Measurements from ENCODE around the gene TRAFD1.
A peak's percentile ranks its signal among the peaks of the same experiment; 100 is the strongest.
"Not testable (repeated sequence)": the region's sequence is repeated elsewhere in the genome, so short reads cannot be mapped to it uniquely, and the experiment has no call there.

TRAFD1 gene

GRCh38 chr12:112103758-112104503 is 21.4 kb upstream of the TRAFD1 start:
- no peak for DNase-seq (ENCODE audit: low read depth, low spot score)
- Histone ChIP-seq H3K4me1 (ENCODE audit: control insufficient read depth, insufficient read depth, low read length) (no peaks in the 10 kb centered on the region), H3K27ac (ENCODE audit: low read length) (no peak overlapping the region), H3K27me3 (ENCODE audit: control insufficient read depth, insufficient read depth, low read length) (no peaks in the 10 kb centered on the region), H3K4me3 (ENCODE audit: low read length) (no peak overlapping the region), H3K9me3 (ENCODE audit: control insufficient read depth, insufficient read depth, low read length) (no peaks in the 10 kb centered on the region), H3K36me3 (ENCODE audit: control insufficient read depth, insufficient read depth, low read length) (peaks cover 3% of the 10 kb centered on the region; the same call in 1 of the 2 replicates)
- WGBS (ENCODE audit: insufficient coverage, insufficient read length) = no CpG with 5 or more reads among the region's 8 CpGs

GRCh38 chr12:112105891-112106290 is 19.5 kb upstream of the TRAFD1 start:
- no peak overlapping the region for H3K4me3 ChIP-seq (ENCODE audit: low read length)
- no CpG with 5 or more reads among the region's 3 CpGs for WGBS (ENCODE audit: insufficient coverage, insufficient read length)
- no peaks in the 10 kb centered on the region for H3K9me3 ChIP-seq (ENCODE audit: control insufficient read depth, insufficient read depth, low read length)
- H3K36me3 ChIP-seq (ENCODE audit: control insufficient read depth, insufficient read depth, low read length) = peaks cover 2% of the 10 kb centered on the region; the same call in 1 of the 2 replicates
- no peaks in the 10 kb centered on the region for H3K27me3 ChIP-seq (ENCODE audit: control insufficient read depth, insufficient read depth, low read length)
- H3K27ac ChIP-seq (ENCODE audit: low read length) = no peak overlapping the region
- no peak for DNase-seq (ENCODE audit: low read depth, low spot score)
- no peaks in the 10 kb centered on the region for H3K4me1 ChIP-seq (ENCODE audit: control insufficient read depth, insufficient read depth, low read length)

GRCh38 chr12:112107306-112108201 is 17.8 kb upstream of the TRAFD1 start:
- Histone ChIP-seq H3K4me3 (ENCODE audit: low read length) (peak overlapping the region; percentile 85; the same call in 1 of the 2 replicates), H3K9me3 (ENCODE audit: control insufficient read depth, insufficient read depth, low read length) (no peaks in the 10 kb centered on the region), H3K27ac (ENCODE audit: low read length) (no peak overlapping the region), H3K36me3 (ENCODE audit: control insufficient read depth, insufficient read depth, low read length) (no peaks in the 10 kb centered on the region), H3K4me1 (ENCODE audit: control insufficient read depth, insufficient read depth, low read length) (peaks cover 1% of the 10 kb centered on the region; the same call in 1 of the 2 replicates), H3K27me3 (ENCODE audit: control insufficient read depth, insufficient read depth, low read length) (no peaks in the 10 kb centered on the region)
- no peak for DNase-seq (ENCODE audit: low read depth, low spot score)
- no CpG with 5 or more reads among the region's 13 CpGs for WGBS (ENCODE audit: insufficient coverage, insufficient read length)

- Histone ChIP-seq H3K4me3 (ENCODE audit: low read length) (peak within 1 kb of the TSS; percentile 85), H3K9me3 (ENCODE audit: control insufficient read depth, insufficient read depth, low read length) (no peaks in the 10 kb centered on the region), H3K36me3 (ENCODE audit: control insufficient read depth, insufficient read depth, low read length) (no peaks in the 10 kb centered on the region), H3K4me1 (ENCODE audit: control insufficient read depth, insufficient read depth, low read length) (peaks cover 3% of the 10 kb centered on the region; the same call in 1 of the 2 replicates), H3K27me3 (ENCODE audit: control insufficient read depth, insufficient read depth, low read length) (no peaks in the 10 kb centered on the region), H3K27ac (ENCODE audit: low read length) (no peak within 1 kb of the TSS)
- DNase-seq (ENCODE audit: low read depth, low spot score) = peak; percentile 84
- WGBS (ENCODE audit: insufficient coverage, insufficient read length) = no CpG with 5 or more reads among the region's 74 CpGs
Measured at GRCh38 chr12:112108202-112109079, 16.9 kb upstream of the TRAFD1 start, which contains the start of gene NAA25. TSS of gene NAA25 (minus strand) at chr12:112108783. CDS start at chr12:112108773, 10 bp downstream.

GRCh38 chr12:112110787-112111662 is 14.3 kb upstream of the TRAFD1 start:
- not testable (repeated sequence) for H3K4me3 ChIP-seq (ENCODE audit: low read length); H3K9me3 ChIP-seq (ENCODE audit: control insufficient read depth, insufficient read depth, low read length); H3K36me3 ChIP-seq (ENCODE audit: control insufficient read depth, insufficient read depth, low read length); H3K27ac ChIP-seq (ENCODE audit: low read length); H3K4me1 ChIP-seq (ENCODE audit: control insufficient read depth, insufficient read depth, low read length); H3K27me3 ChIP-seq (ENCODE audit: control insufficient read depth, insufficient read depth, low read length); DNase-seq (ENCODE audit: low read depth, low spot score)
- WGBS (ENCODE audit: insufficient coverage, insufficient read length) = no CpG with 5 or more reads among the region's 20 CpGs

- no peaks in the 10 kb centered on the region for H3K9me3 ChIP-seq (ENCODE audit: control insufficient read depth, insufficient read depth, low read length)
- no peaks in the 10 kb centered on the region for H3K27me3 ChIP-seq (ENCODE audit: control insufficient read depth, insufficient read depth, low read length)
- no peaks in the 10 kb centered on the region for H3K36me3 ChIP-seq (ENCODE audit: control insufficient read depth, insufficient read depth, low read length)
- H3K27ac ChIP-seq (ENCODE audit: low read length) = no peak overlapping the region
- no peak overlapping the region for H3K4me3 ChIP-seq (ENCODE audit: low read length)
- H3K4me1 ChIP-seq (ENCODE audit: control insufficient read depth, insufficient read depth, low read length) = peaks cover 3% of the 10 kb centered on the region; the same call in 1 of the 2 replicates
- DNase-seq (ENCODE audit: low read depth, low spot score) = no peak
- no CpG with 5 or more reads among the region's 5 CpGs for WGBS (ENCODE audit: insufficient coverage, insufficient read length)
Measured at GRCh38 chr12:112111931-112112330, 13.4 kb upstream of the TRAFD1 start.

- Histone ChIP-seq H3K4me1 (ENCODE audit: control insufficient read depth, insufficient read depth, low read length) (peaks cover 3% of the 10 kb centered on the region; the same call in 1 of the 2 replicates), H3K27ac (ENCODE audit: low read length) (no peak overlapping the region)
- no CpG with 5 or more reads among the region's 6 CpGs for WGBS (ENCODE audit: insufficient coverage, insufficient read length)
Measured at GRCh38 chr12:112112409-112113133, 12.8 kb upstream of the TRAFD1 start.

GRCh38 chr12:112115259-112116045 is 9.9 kb upstream of the TRAFD1 start:
- H3K4me1 ChIP-seq (ENCODE audit: control insufficient read depth, insufficient read depth, low read length) = peaks cover 3% of the 10 kb centered on the region; the same call in 1 of the 2 replicates

More at GRCh38 chr12:112112409-112113133, 12.8 kb upstream of the TRAFD1 start:
- no peak for DNase-seq (ENCODE audit: low read depth, low spot score)
- H3K4me3 ChIP-seq (ENCODE audit: low read length) = no peak overlapping the region
- no peaks in the 10 kb centered on the region for H3K36me3 ChIP-seq (ENCODE audit: control insufficient read depth, insufficient read depth, low read length)
- no peaks in the 10 kb centered on the region for H3K9me3 ChIP-seq (ENCODE audit: control insufficient read depth, insufficient read depth, low read length)
- no peaks in the 10 kb centered on the region for H3K27me3 ChIP-seq (ENCODE audit: control insufficient read depth, insufficient read depth, low read length)

More at GRCh38 chr12:112115259-112116045, 9.9 kb upstream of the TRAFD1 start:
- Histone ChIP-seq H3K9me3 (ENCODE audit: control insufficient read depth, insufficient read depth, low read length) (no peaks in the 10 kb centered on the region), H3K4me3 (ENCODE audit: low read length) (no peak overlapping the region), H3K27me3 (ENCODE audit: control insufficient read depth, insufficient read depth, low read length) (no peaks in the 10 kb centered on the region), H3K36me3 (ENCODE audit: control insufficient read depth, insufficient read depth, low read length) (no peaks in the 10 kb centered on the region), H3K27ac (ENCODE audit: low read length) (no peak overlapping the region)
- no CpG with 5 or more reads among the region's 6 CpGs for WGBS (ENCODE audit: insufficient coverage, insufficient read length)
- no peak for DNase-seq (ENCODE audit: low read depth, low spot score)
